Erythroblast (primary cell): Measurements from ENCODE around the gene RALGPS1.

Experiments used
- GATA1 ChIP-seq: IDR thresholded peaks from 2 replicates; pipeline ENCODE4 v1.6.1; 2011; ENCODE audit warnings: low read depth, mild to moderate bottlenecking, control low read depth, low read length, moderate library complexity
- POLR2A ChIP-seq: IDR thresholded peaks from 2 replicates; pipeline ENCODE4 v1.6.1; 2011; ENCODE audit warnings: mild to moderate bottlenecking, low read length

- TF ChIP-seq POLR2A (no peak), GATA1 (no peak)
These were observed 240.0 kb downstream of the RALGPS1 start for GRCh38 chr9:127154390-127155191.
